ENCODE measurements around the gene NCOA7. TPM values are rescaled to one million over a fixed set of nuclear protein-coding genes. Genes with fewer than 3 reads are reported as not detected.

NCOA7 gene
- total and polyA plus RNA-seq, 12 donors: 4.2 to 21.3 (median 10.3) TPM

DNA sequence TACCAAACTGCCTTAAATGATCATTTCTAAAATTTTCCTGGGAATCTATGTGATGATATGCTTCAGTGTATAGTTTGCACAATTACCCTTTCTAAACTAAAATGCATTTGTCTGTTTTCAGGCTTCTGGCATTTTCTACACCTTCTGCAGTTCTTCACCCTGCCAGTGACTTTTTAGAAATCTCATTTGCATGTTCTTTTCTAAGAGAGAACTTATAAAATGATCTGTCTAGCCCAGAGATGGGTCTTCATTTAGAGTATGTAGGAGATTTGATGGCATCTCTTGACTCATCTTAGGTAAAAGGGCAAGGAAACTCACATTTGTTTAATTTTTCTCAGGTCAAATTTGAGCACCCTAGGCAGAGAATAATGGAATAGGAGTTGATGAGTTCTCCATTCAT lies 17.8 kb downstream of the NCOA7 start:
- intact Hi-C loops (cut with DNase I): no loop called here
- no peak for ATAC-seq
- Histone ChIP-seq H3K36me3 (peaks cover 0 to 9% (median 0%) of the 10 kb centered on the region in 9 donors), H3K9me3 (no peaks in the 10 kb centered on the region), H3K4me1 (peaks cover 0 to 43% (median 21%) of the 10 kb centered on the region in 9 donors), H3K27me3 (no peaks in the 10 kb centered on the region), H3K4me3 (no peak overlapping the region), H3K27ac (no peak overlapping the region)
- no peak for TF ChIP-seq CTCF (IDR thresholded peaks at IDR 0.05)
- no peak for DNase-seq

DNA sequence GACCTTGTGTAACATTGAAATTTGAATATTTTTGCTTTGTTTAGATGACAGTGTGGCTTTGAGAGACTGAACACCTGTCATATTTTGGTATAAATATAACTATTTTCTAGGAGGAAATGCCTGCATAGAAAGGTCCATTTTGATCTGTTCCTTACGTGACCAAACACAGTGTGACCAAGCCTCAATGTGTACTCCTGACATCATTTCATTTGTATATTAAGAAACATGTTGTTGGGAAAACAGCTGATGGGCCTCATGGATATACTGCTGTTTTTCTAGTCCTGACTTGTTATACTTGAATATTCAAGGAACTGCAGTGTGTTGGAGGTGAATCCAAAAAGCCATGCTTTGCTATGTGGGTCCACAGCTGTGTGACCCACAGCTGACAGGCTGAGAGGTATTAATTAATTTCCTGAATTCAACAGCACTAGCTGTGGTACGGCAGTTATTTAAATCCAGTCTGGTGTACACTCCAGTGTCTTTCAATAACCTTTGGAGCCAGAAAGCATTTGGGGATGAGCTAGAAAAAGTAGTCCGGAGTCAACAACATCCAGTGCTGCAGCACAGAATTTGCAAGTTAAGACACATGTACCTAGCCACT lies 18.9 kb downstream of the NCOA7 start:
- Histone ChIP-seq H3K27ac (no peak overlapping the region), H3K9me3 (no peaks in the 10 kb centered on the region), H3K4me3 (no peak overlapping the region), H3K36me3 (peaks cover 0 to 9% (median 0%) of the 10 kb centered on the region in 9 donors), H3K4me1 (peaks cover 4 to 42% (median 23%) of the 10 kb centered on the region in 9 donors), H3K27me3 (no peaks in the 10 kb centered on the region)
- 89 to 96% methylated on average over 3 of the region's 3 CpGs for WGBS, 2 donors
- intact Hi-C loops (cut with DNase I): loop anchor here in 1 of 10 donors (5.0 kb wide), 1 partner anchor 38 kb away; no protein-coding TSS in a partner anchor
- DNase-seq (no peak), ATAC-seq (no peak)
- TF ChIP-seq CTCF (IDR thresholded peaks at IDR 0.05): no peak

- intact Hi-C loops (cut with DNase I): loop anchor here in 1 of 10 donors (5.0 kb wide), 1 partner anchor 37 kb away; no protein-coding TSS in a partner anchor
- TF ChIP-seq CTCF (IDR thresholded peaks at IDR 0.05): no peak
- H3K36me3 ChIP-seq: peaks cover 0 to 6% (median 0%) of the 10 kb centered on the region in 9 donors
- no peaks in the 10 kb centered on the region for H3K27me3 ChIP-seq
- H3K4me1 ChIP-seq: peaks cover 4 to 50% (median 28%) of the 10 kb centered on the region in 9 donors
- no peaks in the 10 kb centered on the region for H3K9me3 ChIP-seq
- 95 to 98% methylated on average over 1 of the region's 1 CpG for WGBS, 2 donors
- H3K4me3 ChIP-seq: no peak overlapping the region
- ATAC-seq (no peak), DNase-seq (no peak)
- H3K27ac ChIP-seq: no peak overlapping the region
Observed at GRCh38 chr6:125810445-125810844, 19.7 kb downstream of the NCOA7 start.

- ATAC-seq (no peak), DNase-seq (no peak)
- no peak overlapping the region for H3K4me3 ChIP-seq
- peaks cover 0 to 4% (median 0%) of the 10 kb centered on the region in 9 donors for H3K36me3 ChIP-seq
- H3K27me3 ChIP-seq: no peaks in the 10 kb centered on the region
- H3K27ac ChIP-seq: peak overlapping the region in 2 of 10 donors; percentile 68 to 74
- TF ChIP-seq CTCF (IDR thresholded peaks at IDR 0.05): no peak
- no peaks in the 10 kb centered on the region for H3K9me3 ChIP-seq
- peaks cover 4 to 58% (median 32%) of the 10 kb centered on the region in 9 donors for H3K4me1 ChIP-seq
- intact Hi-C loops (cut with DNase I): loop anchor here in 1 of 10 donors (5.0 kb wide), 1 partner anchor 36 kb away; no protein-coding TSS in a partner anchor
- 91 to 92% methylated on average over 5 of the region's 5 CpGs for WGBS, 2 donors
Observed at GRCh38 chr6:125811259-125811658, 20.5 kb downstream of the NCOA7 start.
